HG03095 (cell line): Measurements from ENCODE around the gene STK38L.

Source experiments
- ATAC-seq: cut with Tn5 transposase; IDR thresholded peaks from one replicate; pipeline ENCODE4 v1.9.1; 2021; ENCODE audit warnings: moderate library complexity; ENCODE audit not compliant: unreplicated experiment

Gene STK38L

GRCh38 chr12:27274706-27275105, 30.6 kb downstream of the STK38L start:
- no peak for ATAC-seq

GRCh38 chr12:27276275-27276674, 32.2 kb downstream of the STK38L start:
- ATAC-seq: no peak

GRCh38 chr12:27277846-27278260, 33.8 kb downstream of the STK38L start:
- peak; percentile 80 for ATAC-seq

- no peak for ATAC-seq
Measured at GRCh38 chr12:27279826-27280225, 35.7 kb downstream of the STK38L start.

GRCh38 chr12:27280412-27280811, 36.3 kb downstream of the STK38L start:
- ATAC-seq: no peak

- ATAC-seq: no peak
Measured at GRCh38 chr12:27282754-27283153, 38.7 kb downstream of the STK38L start.

GRCh38 chr12:27284021-27284420, 39.9 kb downstream of the STK38L start:
- no peak for ATAC-seq

- ATAC-seq: no peak
Measured at GRCh38 chr12:27284751-27285150, 40.7 kb downstream of the STK38L start.

- no peak for ATAC-seq
Measured at GRCh38 chr12:27285403-27285802, 41.3 kb downstream of the STK38L start.

- no peak for ATAC-seq
Measured at GRCh38 chr12:27289414-27289813, 45.3 kb downstream of the STK38L start.

GRCh38 chr12:27290501-27291168, 46.5 kb downstream of the STK38L start:
- no peak for ATAC-seq

- ATAC-seq: no peak
Measured at GRCh38 chr12:27291862-27292261, 47.8 kb downstream of the STK38L start.

GRCh38 chr12:27292718-27293117, 48.6 kb downstream of the STK38L start:
- no peak for ATAC-seq

GRCh38 chr12:27293463-27293862, 49.4 kb downstream of the STK38L start:
- ATAC-seq: no peak

- ATAC-seq: no peak
Measured at GRCh38 chr12:27296674-27297073, 52.6 kb downstream of the STK38L start.

GRCh38 chr12:27297566-27297965, 53.5 kb downstream of the STK38L start:
- ATAC-seq: no peak

GRCh38 chr12:27299102-27299501, 55.0 kb downstream of the STK38L start:
- ATAC-seq: no peak

GRCh38 chr12:27300226-27300625, 56.1 kb downstream of the STK38L start:
- ATAC-seq: no peak

GRCh38 chr12:27303139-27304111, 59.3 kb downstream of the STK38L start:
- no peak for ATAC-seq

- ATAC-seq: no peak
Measured at GRCh38 chr12:27304856-27305255, 60.8 kb downstream of the STK38L start.

- no peak for ATAC-seq
Measured at GRCh38 chr12:27305673-27306456, 61.8 kb downstream of the STK38L start.
